ENCODE results near the gene ENTPD6.

The ENTPD6 gene

DNA sequence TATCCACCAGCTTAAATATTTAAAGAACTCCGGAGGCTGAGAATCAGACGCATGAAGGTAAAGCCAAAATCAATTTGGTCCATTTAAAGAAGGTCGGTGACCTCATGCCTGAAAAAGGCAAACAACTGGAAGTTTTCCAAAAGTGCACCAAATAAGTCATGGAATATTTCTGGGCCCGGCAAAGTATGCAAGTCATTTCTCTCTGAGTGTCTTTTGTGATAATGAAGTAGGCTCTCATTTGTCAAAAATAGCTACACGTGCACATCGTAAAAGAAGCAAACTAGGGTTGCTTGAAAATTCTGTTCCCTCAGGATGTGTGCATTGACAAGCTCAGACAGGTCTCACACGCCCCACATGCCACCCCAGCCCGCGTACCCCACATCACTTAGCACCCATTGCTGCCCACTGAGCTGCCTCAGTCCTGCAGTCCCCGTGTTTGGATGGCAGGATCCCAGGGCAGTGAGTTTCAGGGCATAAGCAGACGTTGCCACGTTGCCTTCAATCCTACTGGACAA is 31.9 kb downstream of the ENTPD6 start:
- 0 out of 2 replicates have a peak, but pooled peaks have one; percentile 15 for TF ChIP-seq ISL1 (CRISPR knock-in tag; IDR thresholded peaks at IDR 0.05)
- no peak for TF ChIP-seq TCF4 (CRISPR knock-in tag; IDR thresholded peaks at IDR 0.05; ENCODE audit: borderline replicate concordance)
- TF ChIP-seq ZNF565 (CRISPR knock-in tag; conservative IDR thresholded peaks at IDR 0.05; ENCODE audit: low read depth) = no peak
- peak; percentile 29 for ATAC-seq

- no peak for ATAC-seq
- TF ChIP-seq ZNF70 (CRISPR knock-in tag; IDR thresholded peaks at IDR 0.05) = no peak
- TF ChIP-seq ZNF565 (CRISPR knock-in tag; conservative IDR thresholded peaks at IDR 0.05; ENCODE audit: low read depth) = no peak
- TF ChIP-seq GLIS3 (CRISPR knock-in tag; IDR thresholded peaks at IDR 0.05) = no peak
- TF ChIP-seq, protein P1, sequence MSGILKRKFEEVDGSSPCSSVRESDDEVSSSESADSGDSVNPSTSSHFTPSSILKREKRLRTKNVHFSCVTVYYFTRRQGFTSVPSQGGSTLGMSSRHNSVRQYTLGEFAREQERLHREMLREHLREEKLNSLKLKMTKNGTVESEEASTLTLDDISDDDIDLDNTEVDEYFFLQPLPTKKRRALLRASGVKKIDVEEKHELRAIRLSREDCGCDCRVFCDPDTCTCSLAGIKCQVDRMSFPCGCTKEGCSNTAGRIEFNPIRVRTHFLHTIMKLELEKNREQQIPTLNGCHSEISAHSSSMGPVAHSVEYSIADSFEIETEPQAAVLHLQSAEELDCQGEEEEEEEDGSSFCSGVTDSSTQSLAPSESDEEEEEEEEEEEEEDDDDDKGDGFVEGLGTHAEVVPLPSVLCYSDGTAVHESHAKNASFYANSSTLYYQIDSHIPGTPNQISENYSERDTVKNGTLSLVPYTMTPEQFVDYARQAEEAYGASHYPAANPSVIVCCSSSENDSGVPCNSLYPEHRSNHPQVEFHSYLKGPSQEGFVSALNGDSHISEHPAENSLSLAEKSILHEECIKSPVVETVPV (CRISPR knock-in tag; IDR thresholded peaks at IDR 0.05) = no peak
- no peak for TF ChIP-seq PPARA (CRISPR knock-in tag; IDR thresholded peaks at IDR 0.05; ENCODE audit: borderline replicate concordance)
- TF ChIP-seq CSDC2 (CRISPR knock-in tag; IDR thresholded peaks at IDR 0.05) = no peak
- TF ChIP-seq ZFP3 (CRISPR knock-in tag; IDR thresholded peaks at IDR 0.05) = no peak
- no peak for TF ChIP-seq TCF4 (CRISPR knock-in tag; IDR thresholded peaks at IDR 0.05; ENCODE audit: borderline replicate concordance)
- TF ChIP-seq TSHZ2 (CRISPR knock-in tag; IDR thresholded peaks at IDR 0.05) = no peak
- TF ChIP-seq ZNF8 (CRISPR knock-in tag; IDR thresholded peaks at IDR 0.05) = no peak
- TF ChIP-seq ZC3H10 (CRISPR knock-in tag; IDR thresholded peaks at IDR 0.05) = no peak
- TF ChIP-seq OSR1 (CRISPR knock-in tag; IDR thresholded peaks at IDR 0.05) = no peak
- no peak for TF ChIP-seq ZFP30 (CRISPR knock-in tag; IDR thresholded peaks at IDR 0.05)
- TF ChIP-seq, protein P2, sequence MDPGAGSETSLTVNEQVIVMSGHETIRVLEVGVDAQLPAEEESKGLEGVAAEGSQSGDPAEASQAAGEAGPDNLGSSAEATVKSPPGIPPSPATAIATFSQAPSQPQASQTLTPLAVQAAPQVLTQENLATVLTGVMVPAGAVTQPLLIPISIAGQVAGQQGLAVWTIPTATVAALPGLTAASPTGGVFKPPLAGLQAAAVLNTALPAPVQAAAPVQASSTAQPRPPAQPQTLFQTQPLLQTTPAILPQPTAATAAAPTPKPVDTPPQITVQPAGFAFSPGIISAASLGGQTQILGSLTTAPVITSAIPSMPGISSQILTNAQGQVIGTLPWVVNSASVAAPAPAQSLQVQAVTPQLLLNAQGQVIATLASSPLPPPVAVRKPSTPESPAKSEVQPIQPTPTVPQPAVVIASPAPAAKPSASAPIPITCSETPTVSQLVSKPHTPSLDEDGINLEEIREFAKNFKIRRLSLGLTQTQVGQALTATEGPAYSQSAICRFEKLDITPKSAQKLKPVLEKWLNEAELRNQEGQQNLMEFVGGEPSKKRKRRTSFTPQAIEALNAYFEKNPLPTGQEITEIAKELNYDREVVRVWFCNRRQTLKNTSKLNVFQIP (CRISPR knock-in tag; IDR thresholded peaks at IDR 0.05; ENCODE audit: borderline replicate concordance, low read depth) = no peak
These were observed 34.1 kb downstream of the ENTPD6 start for GRCh38 chr20:25229486-25230165.

GRCh38 chr20:25230166-25230831 is 34.8 kb downstream of the ENTPD6 start:
- TF ChIP-seq, protein P1 (CRISPR knock-in tag; IDR thresholded peaks at IDR 0.05) = no peak
- TF ChIP-seq PATZ1 (CRISPR knock-in tag; IDR thresholded peaks at IDR 0.05; ENCODE audit: borderline replicate concordance) = no peak
- no peak for TF ChIP-seq OSR1 (CRISPR knock-in tag; IDR thresholded peaks at IDR 0.05)
- TF ChIP-seq, protein P2 (CRISPR knock-in tag; IDR thresholded peaks at IDR 0.05; ENCODE audit: borderline replicate concordance, low read depth) = no peak
- TF ChIP-seq ZNF8 (CRISPR knock-in tag; IDR thresholded peaks at IDR 0.05) = no peak
- no peak for TF ChIP-seq ISL1 (CRISPR knock-in tag; IDR thresholded peaks at IDR 0.05)
- TF ChIP-seq ZNF565 (CRISPR knock-in tag; conservative IDR thresholded peaks at IDR 0.05; ENCODE audit: low read depth) = no peak
- no peak for TF ChIP-seq ZNF70 (CRISPR knock-in tag; IDR thresholded peaks at IDR 0.05)
- no peak for TF ChIP-seq BACH2 (CRISPR knock-in tag; IDR thresholded peaks at IDR 0.05; ENCODE audit: borderline replicate concordance)
- TF ChIP-seq GLIS3 (CRISPR knock-in tag; IDR thresholded peaks at IDR 0.05) = no peak
- no peak for TF ChIP-seq TSHZ2 (CRISPR knock-in tag; IDR thresholded peaks at IDR 0.05)
- TF ChIP-seq TOX (CRISPR knock-in tag; IDR thresholded peaks at IDR 0.05; ENCODE audit: borderline replicate concordance) = no peak
- no peak for ATAC-seq
